Calu3 (cell line): Measurements from ENCODE around the gene TMED6. TPM values are rescaled to one million over a fixed set of nuclear protein-coding genes. Genes with fewer than 3 reads are reported as not detected.
"Not testable (repeated sequence)": the region's sequence is repeated elsewhere in the genome, so short reads cannot be mapped to it uniquely, and the experiment has no call there.

Experiments used
- BruUV-seq: library from RNA; stranded (reverse); fragments of 400-500 nt; replicated peaks from 2 replicates; lab custom pipeline; 2021; lab: Mats Ljungman, UMichigan
- CTCF ChIA-PET: fragments of 300-600 bp; sonication (Branson Sonifier 250); formaldehyde crosslinking; loops from one replicate; lab custom pipeline; 2022; ENCODE audit warnings: antibody characterized with exemption; lab: Charles Lee
- DNase-seq: peaks from one replicate; pipeline ENCODE4 v3.0.0; 2022
- H3K27ac Mint-ChIP-seq: one replicate; pipeline ENCODE4 v1.8.0; 2022; ENCODE audit warnings: mixed read lengths; ENCODE audit not compliant: unreplicated experiment
- H3K27me3 Mint-ChIP-seq: one replicate; pipeline ENCODE4 v1.8.0; 2022; ENCODE audit warnings: mixed read lengths; ENCODE audit not compliant: unreplicated experiment
- H3K36me3 Mint-ChIP-seq: one replicate; pipeline ENCODE4 v1.8.0; 2022; ENCODE audit warnings: mild to moderate bottlenecking, moderate library complexity, mixed read lengths; ENCODE audit not compliant: insufficient read depth, unreplicated experiment
- H3K4me1 Mint-ChIP-seq: one replicate; pipeline ENCODE4 v1.8.0; 2022; ENCODE audit warnings: mild to moderate bottlenecking, low read depth, mixed read lengths; ENCODE audit not compliant: unreplicated experiment
- H3K4me3 Mint-ChIP-seq: one replicate; pipeline ENCODE4 v1.8.0; 2022; ENCODE audit warnings: mild to moderate bottlenecking, low read depth, moderate library complexity, mixed read lengths; ENCODE audit not compliant: unreplicated experiment
- H3K9me3 Mint-ChIP-seq: one replicate; pipeline ENCODE4 v1.8.0; 2022; ENCODE audit warnings: low read depth, mixed read lengths; ENCODE audit not compliant: unreplicated experiment
- intact Hi-C: fragments of 100-400 bp; cut with micrococcal nuclease; formaldehyde crosslinking; loops from one replicate; pipeline ENCODE4 v1.10.0; 2022; ENCODE audit not compliant: unreplicated experiment
- total RNA-seq: library from RNA; stranded (reverse); gene quantifications from 2 replicates; pipeline ENCODE4 v1.2.3, GENCODE V29; 2022
- TF ChIP-seq, protein P1 (sequence below): fragments of 200-600 bp; IDR thresholded peaks from one replicate; pipeline ENCODE4 v1.8.0; 2022; ENCODE audit warnings: antibody characterized with exemption; ENCODE audit not compliant: unreplicated experiment

Gene TMED6
- total RNA-seq, 1 experiment from 2014 or later = 1.4 TPM

GRCh38 chr16:69301861-69302260 lies 49.7 kb downstream of the TMED6 start:
- Mint-ChIP-seq H3K36me3 (no peaks in the 10 kb centered on the region), H3K27ac (no peak overlapping the region), H3K27me3 (no peaks in the 10 kb centered on the region), H3K4me3 (no peak overlapping the region), H3K4me1 (no peaks in the 10 kb centered on the region), H3K9me3 (no peaks in the 10 kb centered on the region)
- CTCF ChIA-PET = no interaction called here
- DNase-seq = no peak
- intact Hi-C loops = no loop called here
- TF ChIP-seq, protein P1, sequence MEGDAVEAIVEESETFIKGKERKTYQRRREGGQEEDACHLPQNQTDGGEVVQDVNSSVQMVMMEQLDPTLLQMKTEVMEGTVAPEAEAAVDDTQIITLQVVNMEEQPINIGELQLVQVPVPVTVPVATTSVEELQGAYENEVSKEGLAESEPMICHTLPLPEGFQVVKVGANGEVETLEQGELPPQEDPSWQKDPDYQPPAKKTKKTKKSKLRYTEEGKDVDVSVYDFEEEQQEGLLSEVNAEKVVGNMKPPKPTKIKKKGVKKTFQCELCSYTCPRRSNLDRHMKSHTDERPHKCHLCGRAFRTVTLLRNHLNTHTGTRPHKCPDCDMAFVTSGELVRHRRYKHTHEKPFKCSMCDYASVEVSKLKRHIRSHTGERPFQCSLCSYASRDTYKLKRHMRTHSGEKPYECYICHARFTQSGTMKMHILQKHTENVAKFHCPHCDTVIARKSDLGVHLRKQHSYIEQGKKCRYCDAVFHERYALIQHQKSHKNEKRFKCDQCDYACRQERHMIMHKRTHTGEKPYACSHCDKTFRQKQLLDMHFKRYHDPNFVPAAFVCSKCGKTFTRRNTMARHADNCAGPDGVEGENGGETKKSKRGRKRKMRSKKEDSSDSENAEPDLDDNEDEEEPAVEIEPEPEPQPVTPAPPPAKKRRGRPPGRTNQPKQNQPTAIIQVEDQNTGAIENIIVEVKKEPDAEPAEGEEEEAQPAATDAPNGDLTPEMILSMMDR = no peak
- BruUV-seq = no TSS peak

GRCh38 chr16:69301187-69301586 lies 50.4 kb downstream of the TMED6 start:
- no peaks in the 10 kb centered on the region for H3K4me1 Mint-ChIP-seq
- CTCF ChIA-PET = no interaction called here
- no peak overlapping the region for H3K27ac Mint-ChIP-seq
- TF ChIP-seq, protein P1 = no peak
- DNase-seq = no peak
- H3K36me3 Mint-ChIP-seq = no peaks in the 10 kb centered on the region
- no peaks in the 10 kb centered on the region for H3K9me3 Mint-ChIP-seq
- BruUV-seq = no TSS peak
- intact Hi-C loops = no loop called here
- H3K4me3 Mint-ChIP-seq = no peak overlapping the region
- H3K27me3 Mint-ChIP-seq = no peaks in the 10 kb centered on the region

DNA sequence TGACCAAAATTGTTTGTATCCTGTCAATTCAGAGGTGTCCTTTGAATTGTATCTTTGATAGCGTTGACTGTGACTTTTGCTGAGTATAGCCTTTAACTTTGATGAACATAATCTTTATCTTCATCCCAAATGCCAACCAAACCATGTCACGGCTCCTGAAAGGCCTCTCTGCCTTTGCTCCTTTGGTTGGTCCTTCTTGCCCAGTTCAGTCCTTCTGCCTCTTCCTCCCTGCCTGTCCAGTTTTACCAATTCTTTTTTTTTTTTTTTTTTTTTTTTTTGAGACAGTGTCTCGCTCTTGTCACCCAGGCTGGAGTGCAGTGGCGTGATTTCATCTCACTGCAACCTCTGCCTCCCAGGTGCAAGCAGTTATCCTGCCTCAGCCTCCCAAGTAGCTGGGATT lies 53.3 kb downstream of the TMED6 start:
- Mint-ChIP-seq H3K4me1 (no peaks in the 10 kb centered on the region), H3K4me3 (no peak overlapping the region), H3K36me3 (no peaks in the 10 kb centered on the region), H3K27ac (no peak overlapping the region), H3K27me3 (no peaks in the 10 kb centered on the region), H3K9me3 (no peaks in the 10 kb centered on the region)
- no TSS peak for BruUV-seq
- no peak for DNase-seq
- intact Hi-C loops = no loop called here
- TF ChIP-seq, protein P1 = no peak
- CTCF ChIA-PET = interaction anchor here (0.7 kb wide), 1 partner anchor 141 kb away, joined by 9 read pairs; no protein-coding TSS in a partner anchor

GRCh38 chr16:69296771-69297170 lies 54.8 kb downstream of the TMED6 start:
- BruUV-seq, H3K4me1 Mint-ChIP-seq, H3K9me3 Mint-ChIP-seq, CTCF ChIA-PET, intact Hi-C loops, H3K27ac Mint-ChIP-seq, DNase-seq, H3K4me3 Mint-ChIP-seq, H3K27me3 Mint-ChIP-seq, H3K36me3 Mint-ChIP-seq: not testable (repeated sequence)

DNA sequence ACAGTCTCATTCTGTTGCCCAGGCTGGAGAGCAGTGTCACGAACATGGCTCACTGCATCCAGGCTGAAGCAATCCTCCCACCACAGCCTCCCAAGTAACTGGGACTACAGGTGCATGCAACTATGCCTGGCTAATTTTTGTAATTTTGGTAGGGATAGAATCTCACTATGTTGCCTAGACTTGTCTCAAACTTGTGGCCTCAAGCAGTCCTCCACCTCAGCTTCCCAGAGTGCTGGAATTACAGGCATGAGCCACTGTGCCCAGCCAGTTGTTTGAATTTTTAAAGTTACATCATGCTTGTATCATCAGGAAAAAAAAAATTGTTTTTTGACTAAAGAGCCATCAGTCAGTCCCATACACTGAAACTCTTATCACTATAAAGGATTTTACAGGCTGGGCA lies 57.5 kb downstream of the TMED6 start:
- CTCF ChIA-PET = no interaction called here

More for the DNA sequence above, 57.5 kb downstream of the TMED6 start:
- Mint-ChIP-seq H3K36me3 (no peaks in the 10 kb centered on the region), H3K9me3 (no peaks in the 10 kb centered on the region), H3K27me3 (no peaks in the 10 kb centered on the region), H3K4me3 (no peak overlapping the region), H3K27ac (no peak overlapping the region), H3K4me1 (no peaks in the 10 kb centered on the region)
- no peak for DNase-seq
- BruUV-seq = no TSS peak
- TF ChIP-seq, protein P1 = no peak
- intact Hi-C loops = no loop called here
